Measurements from ENCODE around the gene FBXW10.
"Not testable (repeated sequence)": the region's sequence is repeated elsewhere in the genome, so short reads cannot be mapped to it uniquely, and the experiment has no call there.

Gene FBXW10

DNA sequence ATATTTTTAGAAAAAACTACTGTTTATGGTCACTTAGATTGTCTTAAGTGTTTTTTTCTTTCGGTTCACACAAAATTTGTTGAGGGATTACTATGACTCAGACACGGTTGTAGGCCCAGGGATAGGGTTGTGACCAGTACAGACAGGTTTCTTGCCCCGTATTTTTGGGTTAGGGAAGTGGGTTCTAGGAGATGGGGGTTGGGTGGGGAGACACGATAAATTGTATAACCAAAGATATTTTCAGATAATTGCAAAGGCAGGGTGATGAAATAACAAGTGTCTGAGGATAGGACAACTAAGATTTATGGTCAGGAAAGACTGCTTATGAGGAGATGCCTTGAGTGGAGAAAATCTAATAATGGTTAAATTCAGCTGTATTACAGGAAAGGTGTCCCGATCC, 38.0 kb downstream of the FBXW10 start:
- not testable (repeated sequence) for H3K23ac ChIP-seq (ENCODE audit: low read length in 2 of 2); H2AK5ac ChIP-seq (ENCODE audit: low read length, severe bottlenecking); H2BK5ac ChIP-seq (ENCODE audit: low read depth, low read length, poor library complexity, severe bottlenecking); H4K91ac ChIP-seq (ENCODE audit: low read length); H3K27ac ChIP-seq (ENCODE audit: low read length, poor library complexity, severe bottlenecking); H3K14ac ChIP-seq (ENCODE audit: low read length in 2 of 2); H3K18ac ChIP-seq (ENCODE audit: low read depth in 1 of 2, low read length in 2 of 2); H3K79me1 ChIP-seq (replicated peaks; ENCODE audit: low read length, poor library complexity, severe bottlenecking); H3K27me3 ChIP-seq (ENCODE audit: control insufficient read depth in 1 of 2, insufficient read depth in 1 of 2, low read length in 2 of 2); H3K9me3 ChIP-seq (ENCODE audit: control insufficient read depth, low read length); H2BK12ac ChIP-seq (ENCODE audit: low read length in 2 of 2); H2AFZ ChIP-seq (ENCODE audit: low read depth, low read length); H3K36me3 ChIP-seq (ENCODE audit: control insufficient read depth in 1 of 2, insufficient read depth in 2 of 2, low read depth in 1 of 2, low read length in 2 of 2); H2BK120ac ChIP-seq (ENCODE audit: low read depth, low read length); H3K4me1 ChIP-seq (ENCODE audit: control insufficient read depth, insufficient read depth, low read depth, low read length); H4K8ac ChIP-seq (ENCODE audit: low read length); H3K4ac ChIP-seq (ENCODE audit: low read depth in 1 of 2, low read length in 2 of 2); H2BK15ac ChIP-seq (ENCODE audit: low read depth, poor library complexity, severe bottlenecking)
- peak; percentile 1 for DNase-seq
- H3K4me2 ChIP-seq (ENCODE audit: low read length, poor library complexity, severe bottlenecking): peak overlapping the region; percentile 29
- WGBS: no CpG with 5 or more reads among the region's 5 CpGs
- H3K9ac ChIP-seq (ENCODE audit: low read length): peak overlapping the region; percentile 85
- peak overlapping the region in 1 of 2 experiments; percentile 76 for H3K4me3 ChIP-seq (ENCODE audit: insufficient read depth in 1 of 2, low read depth in 1 of 2, low read length in 2 of 2)

DNA sequence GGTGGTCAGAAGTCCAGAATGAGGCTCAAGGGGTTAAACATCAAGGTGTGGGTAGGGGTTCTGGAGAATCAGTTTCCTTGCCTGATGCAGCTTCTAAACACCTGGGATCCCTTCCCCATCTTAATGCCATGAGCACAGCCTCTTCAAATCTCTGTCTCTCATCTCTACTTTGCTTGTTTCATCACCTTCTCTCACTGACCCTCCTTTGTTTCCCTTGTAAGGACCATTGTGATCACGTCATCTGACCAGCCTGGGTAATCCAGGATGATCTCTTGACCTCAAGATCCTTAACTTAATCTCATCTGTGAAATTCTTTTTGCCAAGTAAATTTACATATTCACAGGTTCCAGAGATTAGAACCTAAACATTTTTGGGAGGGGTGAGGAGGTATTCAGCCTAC, 42.1 kb downstream of the FBXW10 start:
- not testable (repeated sequence) for H3K27me3 ChIP-seq (ENCODE audit: control insufficient read depth in 1 of 2, insufficient read depth in 1 of 2, low read length in 2 of 2); H2AFZ ChIP-seq (ENCODE audit: low read depth, low read length); H3K23ac ChIP-seq (ENCODE audit: low read length in 2 of 2); H3K79me1 ChIP-seq (replicated peaks; ENCODE audit: low read length, poor library complexity, severe bottlenecking); H4K8ac ChIP-seq (ENCODE audit: low read length); H3K4me3 ChIP-seq (ENCODE audit: insufficient read depth in 1 of 2, low read depth in 1 of 2, low read length in 2 of 2); H2BK5ac ChIP-seq (ENCODE audit: low read depth, low read length, poor library complexity, severe bottlenecking); H3K4me2 ChIP-seq (ENCODE audit: low read length, poor library complexity, severe bottlenecking); H3K4ac ChIP-seq (ENCODE audit: low read depth in 1 of 2, low read length in 2 of 2); H3K18ac ChIP-seq (ENCODE audit: low read depth in 1 of 2, low read length in 2 of 2); H4K91ac ChIP-seq (ENCODE audit: low read length); H3K9ac ChIP-seq (ENCODE audit: low read length); H2BK120ac ChIP-seq (ENCODE audit: low read depth, low read length); H3K14ac ChIP-seq (ENCODE audit: low read length in 2 of 2); H2BK12ac ChIP-seq (ENCODE audit: low read length in 2 of 2); H3K4me1 ChIP-seq (ENCODE audit: control insufficient read depth, insufficient read depth, low read depth, low read length); H3K9me3 ChIP-seq (ENCODE audit: control insufficient read depth, low read length); H3K27ac ChIP-seq (ENCODE audit: low read length, poor library complexity, severe bottlenecking); DNase-seq; H2AK5ac ChIP-seq (ENCODE audit: low read length, severe bottlenecking); H3K36me3 ChIP-seq (ENCODE audit: control insufficient read depth in 1 of 2, insufficient read depth in 2 of 2, low read depth in 1 of 2, low read length in 2 of 2); H2BK15ac ChIP-seq (ENCODE audit: low read depth, poor library complexity, severe bottlenecking)
- WGBS: no CpG with 5 or more reads among the region's 1 CpG

DNA sequence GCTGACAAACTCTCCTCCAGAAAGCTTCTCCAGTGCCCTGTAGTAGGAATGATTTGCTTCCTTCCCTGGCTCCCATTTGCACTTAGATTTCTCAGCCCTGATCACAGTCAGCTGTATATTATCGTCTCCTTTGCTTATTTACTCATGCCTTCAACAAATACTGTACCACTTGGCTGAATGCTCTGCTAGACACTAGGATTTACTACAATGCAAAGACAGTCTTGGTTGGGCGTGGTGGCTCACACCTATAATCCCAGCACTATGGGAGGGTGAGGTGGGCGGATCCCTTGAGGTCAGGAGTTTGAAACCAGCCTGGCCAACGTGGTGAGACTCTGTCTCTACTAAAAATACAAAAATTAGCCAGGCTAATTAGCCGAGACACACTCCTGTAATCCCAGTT, 43.0 kb downstream of the FBXW10 start:
- H3K36me3 ChIP-seq (ENCODE audit: control insufficient read depth in 1 of 2, insufficient read depth in 2 of 2, low read depth in 1 of 2, low read length in 2 of 2); H3K4ac ChIP-seq (ENCODE audit: low read depth in 1 of 2, low read length in 2 of 2); H3K27me3 ChIP-seq (ENCODE audit: control insufficient read depth in 1 of 2, insufficient read depth in 1 of 2, low read length in 2 of 2); H3K4me1 ChIP-seq (ENCODE audit: control insufficient read depth, insufficient read depth, low read depth, low read length); H2BK12ac ChIP-seq (ENCODE audit: low read length in 2 of 2); H3K9me3 ChIP-seq (ENCODE audit: control insufficient read depth, low read length); H3K27ac ChIP-seq (ENCODE audit: low read length, poor library complexity, severe bottlenecking); H3K4me3 ChIP-seq (ENCODE audit: insufficient read depth in 1 of 2, low read depth in 1 of 2, low read length in 2 of 2); H2BK120ac ChIP-seq (ENCODE audit: low read depth, low read length); H2AFZ ChIP-seq (ENCODE audit: low read depth, low read length); H2BK15ac ChIP-seq (ENCODE audit: low read depth, poor library complexity, severe bottlenecking); H2AK5ac ChIP-seq (ENCODE audit: low read length, severe bottlenecking); H3K79me1 ChIP-seq (replicated peaks; ENCODE audit: low read length, poor library complexity, severe bottlenecking); H4K8ac ChIP-seq (ENCODE audit: low read length); H3K18ac ChIP-seq (ENCODE audit: low read depth in 1 of 2, low read length in 2 of 2); H3K23ac ChIP-seq (ENCODE audit: low read length in 2 of 2); H3K14ac ChIP-seq (ENCODE audit: low read length in 2 of 2); H2BK5ac ChIP-seq (ENCODE audit: low read depth, low read length, poor library complexity, severe bottlenecking); H3K4me2 ChIP-seq (ENCODE audit: low read length, poor library complexity, severe bottlenecking); H3K9ac ChIP-seq (ENCODE audit: low read length); H4K91ac ChIP-seq (ENCODE audit: low read length); DNase-seq: not testable (repeated sequence)
- WGBS: 95% methylated on average over 3 of the region's 5 CpGs

DNA sequence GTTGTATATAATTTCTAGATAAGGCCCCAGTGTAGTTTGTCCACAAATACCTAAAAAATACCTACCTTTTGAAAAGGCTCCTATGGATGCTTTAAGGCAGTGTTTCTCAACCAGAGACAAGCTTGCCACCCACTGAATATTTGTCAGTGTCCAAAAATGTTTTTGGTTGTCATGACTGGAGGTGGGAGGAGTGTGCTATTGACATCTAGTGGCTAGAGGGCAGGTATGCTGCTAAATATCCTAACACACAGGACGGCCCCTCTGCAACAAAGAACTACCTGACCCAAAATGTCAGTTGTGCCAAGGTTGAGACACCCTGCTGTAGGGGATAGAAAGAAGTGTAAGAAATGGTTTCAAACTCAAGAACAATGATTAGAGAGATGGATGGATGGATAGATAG, 47.5 kb downstream of the FBXW10 start:
- not testable (repeated sequence) for H3K36me3 ChIP-seq (ENCODE audit: control insufficient read depth in 1 of 2, insufficient read depth in 2 of 2, low read depth in 1 of 2, low read length in 2 of 2); H3K9ac ChIP-seq (ENCODE audit: low read length); H3K27me3 ChIP-seq (ENCODE audit: control insufficient read depth in 1 of 2, insufficient read depth in 1 of 2, low read length in 2 of 2); H2BK120ac ChIP-seq (ENCODE audit: low read depth, low read length); H3K18ac ChIP-seq (ENCODE audit: low read depth in 1 of 2, low read length in 2 of 2); H3K79me1 ChIP-seq (replicated peaks; ENCODE audit: low read length, poor library complexity, severe bottlenecking); H2BK15ac ChIP-seq (ENCODE audit: low read depth, poor library complexity, severe bottlenecking); H2BK12ac ChIP-seq (ENCODE audit: low read length in 2 of 2); H2AK5ac ChIP-seq (ENCODE audit: low read length, severe bottlenecking); DNase-seq; H3K9me3 ChIP-seq (ENCODE audit: control insufficient read depth, low read length); H4K91ac ChIP-seq (ENCODE audit: low read length); H3K23ac ChIP-seq (ENCODE audit: low read length in 2 of 2); H3K14ac ChIP-seq (ENCODE audit: low read length in 2 of 2); H2BK5ac ChIP-seq (ENCODE audit: low read depth, low read length, poor library complexity, severe bottlenecking); H3K4ac ChIP-seq (ENCODE audit: low read depth in 1 of 2, low read length in 2 of 2); H3K4me3 ChIP-seq (ENCODE audit: insufficient read depth in 1 of 2, low read depth in 1 of 2, low read length in 2 of 2); H3K27ac ChIP-seq (ENCODE audit: low read length, poor library complexity, severe bottlenecking); H3K4me2 ChIP-seq (ENCODE audit: low read length, poor library complexity, severe bottlenecking); H2AFZ ChIP-seq (ENCODE audit: low read depth, low read length); H3K4me1 ChIP-seq (ENCODE audit: control insufficient read depth, insufficient read depth, low read depth, low read length); H4K8ac ChIP-seq (ENCODE audit: low read length)
- no CpG with 5 or more reads among the region's 1 CpG for WGBS

Measured in mesenchymal stem cell (in vitro differentiated cells and primary cell).